Central memory CD8-positive, alpha-beta T cell (primary cell): ENCODE measurements around the gene ZNF501.

Experiments
- ATAC-seq: fragments of 150-1000 bp; cut with Tn5 transposase; replicated peaks from 2 replicates; pipeline ENCODE4 v1.10.0; 2022; ENCODE audit warnings: mild to moderate bottlenecking, moderate FRiP score, moderate number of reproducible peaks; ENCODE audit not compliant: poor library complexity, severe bottlenecking; ENCODE audit errors: extremely low read depth
- DNase-seq, 2 donors: peaks; one replicate each; pipeline ENCODE4 v3.0.0; 2021; ENCODE audit warnings: low spot score in 2 of 2
- H3K27ac Mint-ChIP-seq: one replicate; pipeline ENCODE4 v1.8.0; 2022; ENCODE audit warnings: low read depth, mild to moderate bottlenecking, moderate library complexity, mixed read lengths
- H3K27me3 Mint-ChIP-seq: one replicate; pipeline ENCODE4 v1.8.0; 2022; ENCODE audit warnings: mixed read lengths
- H3K36me3 Mint-ChIP-seq: one replicate; pipeline ENCODE4 v1.8.0; 2022; ENCODE audit warnings: mild to moderate bottlenecking, moderate library complexity, mixed read lengths; ENCODE audit not compliant: insufficient read depth
- H3K4me1 Mint-ChIP-seq: one replicate; pipeline ENCODE4 v1.8.0; 2022; ENCODE audit warnings: mixed read lengths
- H3K4me3 Mint-ChIP-seq: one replicate; pipeline ENCODE4 v1.8.0; 2022; ENCODE audit warnings: mild to moderate bottlenecking, moderate library complexity, mixed read lengths
- H3K9me3 Mint-ChIP-seq: one replicate; pipeline ENCODE4 v1.8.0; 2022; ENCODE audit warnings: mixed read lengths

The ZNF501 gene

GRCh38 chr3:44729384-44729910 is at the start of gene ZNF501:
Gene ZNF501, plus strand, starts transcription at chr3:44729635. Its CDS starts 4,787 bp downstream, at chr3:44734422.
- ATAC-seq, result peak; percentile 94
- H3K4me1 Mint-ChIP-seq, result peaks cover 16% of the 10 kb centered on the region
- H3K4me3 Mint-ChIP-seq, result peak within 1 kb of the TSS; percentile 98
- peak; percentile 59 to 77 for DNase-seq
- peaks cover 9% of the 10 kb centered on the region for H3K36me3 Mint-ChIP-seq
- no peaks in the 10 kb centered on the region for H3K27me3 Mint-ChIP-seq
- peak within 1 kb of the TSS; percentile 90 for H3K27ac Mint-ChIP-seq
- peaks cover 25% of the 10 kb centered on the region for H3K9me3 Mint-ChIP-seq

GRCh38 chr3:44680921-44681455 is 48.4 kb upstream of the ZNF501 start:
- H3K4me1 Mint-ChIP-seq, result peaks cover 10% of the 10 kb centered on the region
- peaks cover 4% of the 10 kb centered on the region for H3K36me3 Mint-ChIP-seq
- H3K27me3 Mint-ChIP-seq, result peaks cover 42% of the 10 kb centered on the region
- H3K9me3 Mint-ChIP-seq, result peaks cover 5% of the 10 kb centered on the region
- DNase-seq (no peak), ATAC-seq (no peak)
- H3K4me3 Mint-ChIP-seq, result no peak overlapping the region
- no peak overlapping the region for H3K27ac Mint-ChIP-seq

GRCh38 chr3:44682182-44682896 is 47.1 kb upstream of the ZNF501 start:
- DNase-seq (no peak), ATAC-seq (no peak)
- peaks cover 45% of the 10 kb centered on the region for H3K27me3 Mint-ChIP-seq
- no peak overlapping the region for H3K27ac Mint-ChIP-seq
- H3K9me3 Mint-ChIP-seq, result peaks cover 15% of the 10 kb centered on the region
- H3K36me3 Mint-ChIP-seq, result peaks cover 4% of the 10 kb centered on the region
- no peak overlapping the region for H3K4me3 Mint-ChIP-seq
- H3K4me1 Mint-ChIP-seq, result peaks cover 10% of the 10 kb centered on the region

GRCh38 chr3:44685128-44685800 is 44.2 kb upstream of the ZNF501 start:
- DNase-seq (peak; percentile 15 to 19), ATAC-seq (peak; percentile 56)
- H3K27ac Mint-ChIP-seq, result peak overlapping the region; percentile 6
- peak overlapping the region; percentile 84 for H3K4me3 Mint-ChIP-seq
- H3K9me3 Mint-ChIP-seq, result peaks cover 23% of the 10 kb centered on the region
- peaks cover 72% of the 10 kb centered on the region for H3K27me3 Mint-ChIP-seq
- peaks cover 4% of the 10 kb centered on the region for H3K36me3 Mint-ChIP-seq
- peaks cover 10% of the 10 kb centered on the region for H3K4me1 Mint-ChIP-seq

- ATAC-seq, result no peak
- no peak overlapping the region for H3K27ac Mint-ChIP-seq
- no peak for DNase-seq
- peaks cover 88% of the 10 kb centered on the region for H3K27me3 Mint-ChIP-seq
- peaks cover 10% of the 10 kb centered on the region for H3K4me1 Mint-ChIP-seq
- no peak overlapping the region for H3K4me3 Mint-ChIP-seq
- H3K36me3 Mint-ChIP-seq, result peaks cover 4% of the 10 kb centered on the region
- H3K9me3 Mint-ChIP-seq, result peaks cover 25% of the 10 kb centered on the region
Measured at GRCh38 chr3:44687898-44688297, 41.5 kb upstream of the ZNF501 start.

- Mint-ChIP-seq H3K36me3 (peaks cover 3% of the 10 kb centered on the region), H3K27ac (peak within 1 kb of the TSS; percentile 35)
Measured at GRCh38 chr3:44712455-44713075, 16.9 kb upstream of the ZNF501 start, which contains the start of gene ZNF502. Gene ZNF502, plus strand, starts transcription at chr3:44712660. Its CDS starts 7,602 bp downstream, at chr3:44720262.

GRCh38 chr3:44721231-44722102 is 8.0 kb upstream of the ZNF501 start:
- Mint-ChIP-seq H3K27me3 (no peaks in the 10 kb centered on the region), H3K4me1 (no peaks in the 10 kb centered on the region), H3K36me3 (peaks cover 7% of the 10 kb centered on the region), H3K9me3 (peaks cover 45% of the 10 kb centered on the region), H3K4me3 (no peak overlapping the region), H3K27ac (no peak overlapping the region)
- DNase-seq, result no peak
- no peak for ATAC-seq

More at GRCh38 chr3:44712455-44713075, 16.9 kb upstream of the ZNF501 start, which contains the start of gene ZNF502:
- Mint-ChIP-seq H3K4me3 (peak within 1 kb of the TSS; percentile 85), H3K27me3 (peaks cover 31% of the 10 kb centered on the region), H3K4me1 (peaks cover 10% of the 10 kb centered on the region), H3K9me3 (peaks cover 6% of the 10 kb centered on the region)
- DNase-seq, result peak; percentile 13 to 17
- ATAC-seq, result peak; percentile 70

- Mint-ChIP-seq H3K4me3 (no peak overlapping the region), H3K9me3 (peaks cover 45% of the 10 kb centered on the region), H3K4me1 (no peaks in the 10 kb centered on the region), H3K27ac (no peak overlapping the region), H3K36me3 (peaks cover 7% of the 10 kb centered on the region), H3K27me3 (no peaks in the 10 kb centered on the region)
- ATAC-seq (no peak), DNase-seq (no peak)
Measured at GRCh38 chr3:44722103-44722401, 7.4 kb upstream of the ZNF501 start.

GRCh38 chr3:44734646-44735168 is 5.3 kb downstream of the ZNF501 start:
- Mint-ChIP-seq H3K4me3 (no peak overlapping the region), H3K9me3 (peaks cover 26% of the 10 kb centered on the region), H3K27ac (no peak overlapping the region), H3K27me3 (no peaks in the 10 kb centered on the region), H3K36me3 (peaks cover 5% of the 10 kb centered on the region), H3K4me1 (peaks cover 8% of the 10 kb centered on the region)
- no peak for ATAC-seq
- DNase-seq, result no peak

- peaks cover 21% of the 10 kb centered on the region for H3K36me3 Mint-ChIP-seq
- ATAC-seq, result peak; percentile 21
Measured at GRCh38 chr3:44761101-44761423, 31.6 kb downstream of the ZNF501 start.

GRCh38 chr3:44761424-44762169 is 32.2 kb downstream of the ZNF501 start, which contains the start of the genes KIAA1143 and KIF15:
Gene KIAA1143, minus strand, starts transcription at chr3:44761619. Its CDS starts 17 bp downstream, at chr3:44761602.
Gene KIF15, plus strand, starts transcription at chr3:44761794. Its CDS starts 72 bp downstream, at chr3:44761866.
- Mint-ChIP-seq H3K4me1 (peaks cover 34% of the 10 kb centered on the region), H3K4me3 (peak within 1 kb of the TSS; percentile 87), H3K9me3 (no peaks in the 10 kb centered on the region), H3K27ac (peak within 1 kb of the TSS; percentile 93), H3K36me3 (peaks cover 24% of the 10 kb centered on the region), H3K27me3 (no peaks in the 10 kb centered on the region)
- ATAC-seq (peak; percentile 99), DNase-seq (peak; percentile 95 to 96)

More at GRCh38 chr3:44761101-44761423, 31.6 kb downstream of the ZNF501 start:
- Mint-ChIP-seq H3K9me3 (no peaks in the 10 kb centered on the region), H3K27me3 (no peaks in the 10 kb centered on the region), H3K27ac (peak overlapping the region; percentile 93), H3K4me1 (peaks cover 34% of the 10 kb centered on the region), H3K4me3 (peak overlapping the region; percentile 87)
- no peak for DNase-seq
